Omental fat pad (tissue), 4 donors: ENCODE data around the gene STK33. TPM values are rescaled to one million over a fixed set of nuclear protein-coding genes. Genes with fewer than 3 reads are reported as not detected.

Experiments
- ATAC-seq: fragments of 150-250 bp; one replicate; pipeline ENCODE4 v1.9.1; 2016; ENCODE audit warnings: mild to moderate bottlenecking, moderate library complexity; ENCODE audit not compliant: low FRiP score
- DNase-seq: peaks from one replicate; pipeline ENCODE4 v3.0.0-alpha.2; 2019; ENCODE audit warnings: low spot score
- CTCF ChIP-seq, 3 donors: fragments of 450-650 bp; IDR thresholded peaks; one replicate each; pipeline ENCODE4 v1.5.1; 2016 to 2017; ENCODE audit warnings: antibody characterized with exemption in 3 of 3, mild to moderate bottlenecking in 3 of 3, moderate library complexity in 2 of 3
- total RNA-seq, 4 donors: library from RNA; depleted of rRNA; stranded (reverse); fragments of >200 nt; gene quantifications; one replicate each; pipeline ENCODE4 v1.1.0, GENCODE V29; 2016

The STK33 gene
- total RNA-seq, 4 donors from 2014 or later: 0.96 to 3.2 (median 1.9) TPM

GRCh38 chr11:8389029-8389996 lies 204.7 kb downstream of the STK33 start:
- ATAC-seq (no peak), DNase-seq (no peak)
- no peak for TF ChIP-seq CTCF (IDR thresholded peaks at IDR 0.05)

- no peak for TF ChIP-seq CTCF (IDR thresholded peaks at IDR 0.05)
- DNase-seq (no peak), ATAC-seq (no peak)
Observed at GRCh38 chr11:8387693-8388092, 206.3 kb downstream of the STK33 start.

GRCh38 chr11:8387141-8387540 lies 206.9 kb downstream of the STK33 start:
- ATAC-seq: no peak
- no peak for TF ChIP-seq CTCF (IDR thresholded peaks at IDR 0.05)
- no peak for DNase-seq

GRCh38 chr11:8386134-8386864 lies 207.7 kb downstream of the STK33 start:
- no peak for TF ChIP-seq CTCF (IDR thresholded peaks at IDR 0.05)
- DNase-seq (no peak), ATAC-seq (no peak)

- TF ChIP-seq CTCF (IDR thresholded peaks at IDR 0.05): no peak
- ATAC-seq (peak; percentile 79), DNase-seq (no peak)
Observed at GRCh38 chr11:8384199-8384821, 209.7 kb downstream of the STK33 start.

GRCh38 chr11:8383627-8384026 lies 210.4 kb downstream of the STK33 start:
- no peak for TF ChIP-seq CTCF (IDR thresholded peaks at IDR 0.05)
- DNase-seq: no peak
- no peak for ATAC-seq
